Measurements from ENCODE around the gene ERP27. TPM values are rescaled to one million over a fixed set of nuclear protein-coding genes. Genes with fewer than 3 reads are reported as not detected.

The ERP27 gene
- total RNA-seq, 1 experiment from 2014 or later = not detected

- BruUV-seq (replicated peaks) = no TSS peak
- H3K27ac ChIP-seq (ENCODE audit: low read length) = no peak overlapping the region
- TF ChIP-seq CTCF (IDR thresholded peaks at IDR 0.05) = no peak
- TF ChIP-seq REST (IDR thresholded peaks at IDR 0.05; ENCODE audit: insufficient read depth in 1 of 2, low read depth in 2 of 2, low read length in 1 of 2) = no peak
- no peak for TF ChIP-seq POLR2AphosphoS5 (IDR thresholded peaks at IDR 0.05; ENCODE audit: low read depth, low read length)
- ATAC-seq (no peak), DNase-seq (ENCODE audit: low read depth, low spot score) (no peak)
- POLR2A ChIA-PET = no interaction called here
- H3K4me3 ChIP-seq (ENCODE audit: low read depth in 2 of 2, low read length in 2 of 2) = no peak overlapping the region
- intact Hi-C loops (cut with micrococcal nuclease; ENCODE audit: unreplicated experiment) (no loop called here), in situ Hi-C loops (cut with HindIII; ENCODE audit: low pct_unique_long_range_greater_than_20kb, low sequenced_read_pairs) (no loop called here)
- CTCF ChIA-PET = no interaction called here
- H3K27me3 ChIP-seq (ENCODE audit: control insufficient read depth, insufficient read depth, low read length) = no peaks in the 10 kb centered on the region
- H3K4me1 ChIP-seq (ENCODE audit: control insufficient read depth, insufficient read depth, low read length) = no peaks in the 10 kb centered on the region
- H3K36me3 ChIP-seq (ENCODE audit: control insufficient read depth, insufficient read depth, low read length) = no peaks in the 10 kb centered on the region
- no peaks in the 10 kb centered on the region for H3K9me3 ChIP-seq (ENCODE audit: control insufficient read depth, insufficient read depth, low read depth, low read length)
Observed at GRCh38 chr12:14951851-14952250, 13.5 kb upstream of the ERP27 start.

DNA sequence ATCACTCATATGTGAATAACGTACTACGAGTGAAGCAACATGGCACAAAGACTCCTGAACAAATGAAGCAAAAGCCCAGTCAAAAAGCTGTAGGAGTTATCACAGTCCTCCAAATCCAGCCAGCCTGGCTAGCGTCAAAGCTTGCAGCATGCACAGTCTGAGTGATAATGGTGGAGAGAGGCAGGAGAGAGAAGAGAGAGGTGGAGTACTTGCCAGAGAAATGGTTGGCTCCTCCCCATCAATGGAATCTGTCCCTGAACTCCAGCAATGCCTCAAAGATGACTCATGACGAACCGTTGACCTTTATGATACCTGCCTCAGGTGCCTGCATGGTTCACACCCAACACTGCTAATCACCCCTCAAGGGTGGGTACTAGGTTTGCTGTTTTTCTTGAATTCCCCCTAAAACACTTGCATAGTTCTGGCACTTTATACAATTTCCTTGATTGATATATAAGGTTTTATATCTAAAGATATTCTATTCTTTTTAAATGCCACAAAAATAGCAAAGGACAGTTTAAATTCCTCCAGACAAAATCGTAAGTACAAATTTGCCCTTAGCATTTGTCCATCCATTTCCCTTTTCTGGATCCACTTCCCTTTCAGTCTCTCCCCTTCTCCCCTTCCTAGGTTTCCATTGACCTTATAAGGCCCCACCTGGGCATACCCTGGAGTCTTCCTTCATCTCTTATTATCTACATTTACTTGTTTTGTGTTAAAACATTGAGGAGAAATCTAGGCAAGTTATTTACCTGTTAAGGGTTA is 12.8 kb upstream of the ERP27 start:
- Histone ChIP-seq H3K36me3 (ENCODE audit: control insufficient read depth, insufficient read depth, low read length) (no peaks in the 10 kb centered on the region), H3K27ac (ENCODE audit: low read length) (no peak overlapping the region), H3K27me3 (ENCODE audit: control insufficient read depth, insufficient read depth, low read length) (no peaks in the 10 kb centered on the region), H3K4me3 (ENCODE audit: low read depth in 2 of 2, low read length in 2 of 2) (no peak overlapping the region), H3K4me1 (ENCODE audit: control insufficient read depth, insufficient read depth, low read length) (no peaks in the 10 kb centered on the region), H3K9me3 (ENCODE audit: control insufficient read depth, insufficient read depth, low read depth, low read length) (no peaks in the 10 kb centered on the region)
- in situ Hi-C loops (cut with HindIII; ENCODE audit: low pct_unique_long_range_greater_than_20kb, low sequenced_read_pairs) = no loop called here
- ChIA-PET CTCF (no interaction called here), POLR2A (no interaction called here)
- intact Hi-C loops (cut with micrococcal nuclease; ENCODE audit: unreplicated experiment) = no loop called here
- BruUV-seq (replicated peaks) = no TSS peak
- no peak for TF ChIP-seq SIN3A (IDR thresholded peaks at IDR 0.05; ENCODE audit: borderline replicate concordance, insufficient read depth, low read depth, low read length)
- no peak for TF ChIP-seq REST (IDR thresholded peaks at IDR 0.05; ENCODE audit: insufficient read depth in 1 of 2, low read depth in 2 of 2, low read length in 1 of 2)
- no peak for TF ChIP-seq TCF7L2 (IDR thresholded peaks at IDR 0.05; ENCODE audit: low read depth, low read length)
- DNase-seq (ENCODE audit: low read depth, low spot score) = no peak
- ATAC-seq = no peak
